ENCODE data around the gene FREY1. TPM values are rescaled to one million over a fixed set of nuclear protein-coding genes. Genes with fewer than 3 reads are reported as not detected.
A peak's percentile ranks its signal among the peaks of the same experiment; 100 is the strongest.

The FREY1 gene
- total and polyA plus RNA-seq, 9 of the 15 experiments (the other 6 are each of a cell fraction or from before 2014, with no cell fraction given): 0.25 to 1.5 (median 1.1) TPM; not detected in 5

GRCh38 chr11:45917623-45918330 is 10.7 kb upstream of the FREY1 start, which contains the start of gene PEX16 (continued):
- TF ChIP-seq ZBTB11 (CRISPR knock-in tag; IDR thresholded peaks at IDR 0.05) (peak in 2 of 3 experiments; percentile 66 to 87; a peak in 4 of 6 replicates), RB1 (IDR thresholded peaks at IDR 0.05; ENCODE audit: low read depth) (no peak; the same call in 1 of the 2 replicates), RFX1 (IDR thresholded peaks at IDR 0.05) (peak; percentile 87), EP400 (IDR thresholded peaks at IDR 0.05) (peak; percentile 70), TBL1XR1 (IDR thresholded peaks at IDR 0.05; ENCODE audit: low read length in 2 of 2) (no peak), ZNF449 (CRISPR knock-in tag; IDR thresholded peaks at IDR 0.05) (no peak), HLTF (IDR thresholded peaks at IDR 0.05) (no peak), POLR3G (IDR thresholded peaks at IDR 0.05; ENCODE audit: extremely low read depth, insufficient read length, insufficient replicate concordance) (no peak), MAX (CRISPR knock-in tag; IDR thresholded peaks at IDR 0.05) (0 out of 2 replicates have a peak, but pooled peaks have one; percentile 33), ZNF75A (CRISPR knock-in tag; IDR thresholded peaks at IDR 0.05) (no peak), TSC22D4 (tag; IDR thresholded peaks at IDR 0.05) (no peak), BRD4 (IDR thresholded peaks at IDR 0.05) (no peak), ZNF232 (CRISPR knock-in tag; IDR thresholded peaks at IDR 0.05) (no peak), DDX20 (tag; IDR thresholded peaks at IDR 0.05; ENCODE audit: low read depth) (no peak), STAT5B (CRISPR knock-in tag; IDR thresholded peaks at IDR 0.05) (no peak), ATF2 (CRISPR knock-in tag; IDR thresholded peaks at IDR 0.05) (no peak), CHD1 (IDR thresholded peaks at IDR 0.05; ENCODE audit: low read length) (no peak)

All from K562 (cell line).